GM12873 (cell line): ENCODE data around the gene CD53.
A peak's percentile ranks its signal among the peaks of the same experiment; 100 is the strongest.

Experiments
- CTCF ChIP-seq: IDR thresholded peaks from 2 replicates; pipeline ENCODE4 v1.5.1; 2012; ENCODE audit warnings: low read depth, mild to moderate bottlenecking, moderate library complexity, low read length, control low read depth; ENCODE audit not compliant: insufficient read depth; ENCODE audit errors: missing control alignments

Gene CD53

GRCh38 chr1:110872745-110873720 lies at the start of gene CD53:
CD53 (plus strand) TSS chr1:110873148; CDS start chr1:110891409, 18,261 bp downstream.
- no peak for TF ChIP-seq CTCF

GRCh38 chr1:110824192-110824591 lies 48.8 kb upstream of the CD53 start:
- TF ChIP-seq CTCF = no peak

- peak; percentile 87 for TF ChIP-seq CTCF
Measured at GRCh38 chr1:110829955-110830553, 42.9 kb upstream of the CD53 start.

- TF ChIP-seq CTCF = no peak
Measured at GRCh38 chr1:110846861-110847260, 26.1 kb upstream of the CD53 start.

- no peak for TF ChIP-seq CTCF
Measured at GRCh38 chr1:110850145-110850544, 22.8 kb upstream of the CD53 start.

GRCh38 chr1:110850627-110851026 lies 22.3 kb upstream of the CD53 start:
- no peak for TF ChIP-seq CTCF

- TF ChIP-seq CTCF = no peak
Measured at GRCh38 chr1:110853135-110853534, 19.8 kb upstream of the CD53 start.
